HG03378 (cell line): Measurements from ENCODE around the gene MAP3K21.

ENCODE experiments used
- ATAC-seq: cut with Tn5 transposase; IDR thresholded peaks from one replicate; pipeline ENCODE4 v1.9.1; 2021; ENCODE audit warnings: mild to moderate bottlenecking, moderate library complexity; ENCODE audit not compliant: unreplicated experiment

Gene MAP3K21

DNA sequence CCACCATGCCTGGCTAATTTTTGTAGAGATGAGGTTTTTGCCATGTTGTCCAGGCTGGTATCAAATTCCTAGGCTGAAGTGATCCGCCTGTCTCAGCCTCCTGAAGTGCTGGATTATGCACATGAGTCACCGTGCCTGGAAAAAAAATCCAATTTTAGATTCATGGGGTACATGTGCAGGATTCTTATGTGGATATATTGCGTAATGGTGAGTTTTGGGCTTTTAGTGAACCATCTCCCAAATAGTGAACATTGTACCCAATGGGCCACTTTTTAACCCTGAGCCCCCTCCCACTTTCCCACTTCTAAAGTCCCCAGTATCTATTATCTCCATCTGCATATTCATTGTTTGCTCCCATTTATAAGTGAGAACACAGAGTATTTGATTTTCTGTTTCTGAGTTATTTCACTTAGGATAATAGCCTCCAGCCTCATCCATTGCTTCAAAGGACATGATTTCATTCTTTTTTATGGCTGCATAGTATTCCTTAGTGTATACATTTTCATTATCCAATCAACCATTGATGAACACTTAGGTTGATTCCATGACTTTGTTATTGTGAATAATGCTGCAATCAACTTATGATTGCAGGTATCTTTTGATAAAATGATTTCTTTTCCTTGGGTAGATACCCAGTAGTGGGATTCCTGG lies 104.4 kb downstream of the MAP3K21 start:
- no peak for ATAC-seq

- no peak for ATAC-seq
Observed at GRCh38 chr1:233432916-233433315, 105.4 kb downstream of the MAP3K21 start.

- no peak for ATAC-seq
Observed at GRCh38 chr1:233433436-233434210, 106.1 kb downstream of the MAP3K21 start.
